Erythroblast (primary cell): ENCODE data around the gene KIRREL3.

Experiments
- DNase-seq, 2 experiments: peaks; one replicate each; lab custom pipeline; 2025; lab: John Stamatoyannopoulos, UW
- GATA1 ChIP-seq: IDR thresholded peaks from 2 replicates; pipeline ENCODE4 v1.6.1; 2011; ENCODE audit warnings: low read depth, mild to moderate bottlenecking, control low read depth, low read length, moderate library complexity
- POLR2A ChIP-seq: IDR thresholded peaks from 2 replicates; pipeline ENCODE4 v1.6.1; 2011; ENCODE audit warnings: mild to moderate bottlenecking, low read length

KIRREL3 gene

GRCh38 chr11:126718276-126718675 is 282.3 kb downstream of the KIRREL3 start:
- no peak for DNase-seq
- TF ChIP-seq GATA1, result no peak
- no peak for TF ChIP-seq POLR2A

DNA sequence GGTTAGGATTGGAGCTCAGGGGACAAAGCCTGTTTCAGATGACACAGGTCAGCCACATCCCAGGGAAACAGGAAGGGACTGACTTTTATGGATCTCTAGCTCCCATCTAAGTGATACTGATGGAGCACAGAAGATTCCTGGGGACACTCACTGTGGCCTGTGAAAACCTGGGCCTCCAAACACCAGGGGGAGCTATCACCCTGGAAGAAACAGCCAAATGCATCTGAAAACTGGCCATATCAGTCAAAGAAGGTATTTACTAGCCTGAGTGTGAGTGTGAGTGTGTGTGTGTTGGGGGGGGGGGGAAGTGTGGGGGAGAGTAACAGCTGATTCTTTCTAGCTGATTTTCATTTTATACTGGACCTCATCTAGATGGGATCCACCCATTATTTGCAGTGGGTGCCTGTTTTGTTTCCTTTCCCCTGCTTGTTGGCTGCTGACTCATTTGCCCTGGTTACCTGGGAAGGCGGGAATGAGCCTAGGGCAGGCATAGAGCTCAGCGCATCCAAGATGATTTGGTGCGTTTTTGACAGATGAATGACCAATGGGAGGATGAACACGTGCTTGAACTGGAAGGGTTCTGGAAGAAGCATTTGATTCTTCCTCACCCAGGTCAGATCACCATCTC is 284.0 kb downstream of the KIRREL3 start:
- TF ChIP-seq GATA1 (no peak), POLR2A (no peak)
- peak; percentile 4 to 55 for DNase-seq

- no peak for TF ChIP-seq POLR2A
- no peak for TF ChIP-seq GATA1
- no peak for DNase-seq
Measured at GRCh38 chr11:126713806-126714205, 286.8 kb downstream of the KIRREL3 start.

DNA sequence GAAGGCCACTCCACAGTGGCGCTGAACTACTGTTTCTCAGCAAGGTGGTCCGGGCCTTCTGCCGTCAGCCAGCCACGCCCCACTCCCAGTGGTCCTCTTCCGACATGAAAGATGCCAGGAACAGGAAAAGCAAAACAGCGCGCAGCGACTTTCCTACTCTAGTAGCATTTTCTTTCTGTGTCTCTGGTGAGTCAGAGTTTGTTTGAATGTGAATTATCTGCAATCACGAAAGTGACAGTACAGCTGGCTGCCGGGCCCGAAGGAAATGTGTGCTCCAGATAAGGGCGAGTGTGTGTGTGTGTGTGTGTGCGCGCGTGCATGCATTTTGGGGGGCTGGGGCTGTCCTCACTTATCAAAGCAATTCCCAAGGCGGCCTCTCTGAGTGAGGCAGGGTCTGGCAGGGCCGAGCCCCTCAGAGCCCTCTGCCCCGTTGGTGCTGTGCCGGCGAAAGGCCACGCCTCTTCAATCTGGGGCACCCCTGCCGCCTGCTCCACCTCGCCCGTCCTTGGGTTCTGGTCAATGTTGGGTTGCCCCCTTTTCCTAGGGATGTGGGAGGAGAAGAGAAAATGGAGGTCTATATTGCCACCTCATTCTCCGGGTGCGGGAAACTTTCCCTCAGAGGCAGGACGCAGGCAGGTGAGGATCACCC is 288.5 kb downstream of the KIRREL3 start:
- TF ChIP-seq POLR2A, result no peak
- no peak for TF ChIP-seq GATA1
- DNase-seq, result peak in 1 of 2 experiments; percentile 8

- DNase-seq, result no peak
- TF ChIP-seq POLR2A (no peak), GATA1 (no peak)
Measured at GRCh38 chr11:126710804-126711399, 289.7 kb downstream of the KIRREL3 start.

DNA sequence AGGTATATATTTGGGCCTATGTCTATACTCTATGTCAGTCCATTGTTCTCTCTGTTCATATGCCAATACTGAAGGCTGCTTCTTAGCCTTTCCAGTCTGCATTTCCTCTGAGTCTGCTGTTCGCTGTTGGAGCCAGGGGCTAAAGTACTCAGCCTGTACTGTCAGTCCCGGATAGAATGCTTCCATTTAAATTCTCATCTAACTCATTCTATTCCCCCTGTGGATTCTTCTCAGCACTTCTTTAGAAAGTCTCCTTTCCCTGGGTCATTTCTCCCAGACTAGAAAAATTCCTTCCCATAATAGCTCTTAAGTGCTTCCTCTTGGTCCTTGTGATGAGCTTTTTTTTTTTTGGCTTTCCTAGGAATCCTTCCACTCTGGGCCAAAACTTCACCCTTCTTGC is 293.1 kb downstream of the KIRREL3 start:
- TF ChIP-seq GATA1, result no peak
- no peak for TF ChIP-seq POLR2A
- no peak for DNase-seq

- no peak for TF ChIP-seq POLR2A
- no peak for TF ChIP-seq GATA1
- DNase-seq, result no peak
Measured at GRCh38 chr11:126704096-126704495, 296.5 kb downstream of the KIRREL3 start.

GRCh38 chr11:126703662-126704061 is 296.9 kb downstream of the KIRREL3 start:
- no peak for DNase-seq

GRCh38 chr11:126702987-126703386 is 297.6 kb downstream of the KIRREL3 start:
- TF ChIP-seq POLR2A (no peak), GATA1 (no peak)
- no peak for DNase-seq

More at GRCh38 chr11:126703662-126704061, 296.9 kb downstream of the KIRREL3 start:
- TF ChIP-seq GATA1 (no peak), POLR2A (no peak)

- TF ChIP-seq GATA1, result no peak
- no peak for TF ChIP-seq POLR2A
Measured at GRCh38 chr11:126702165-126702720, 298.3 kb downstream of the KIRREL3 start.

DNA sequence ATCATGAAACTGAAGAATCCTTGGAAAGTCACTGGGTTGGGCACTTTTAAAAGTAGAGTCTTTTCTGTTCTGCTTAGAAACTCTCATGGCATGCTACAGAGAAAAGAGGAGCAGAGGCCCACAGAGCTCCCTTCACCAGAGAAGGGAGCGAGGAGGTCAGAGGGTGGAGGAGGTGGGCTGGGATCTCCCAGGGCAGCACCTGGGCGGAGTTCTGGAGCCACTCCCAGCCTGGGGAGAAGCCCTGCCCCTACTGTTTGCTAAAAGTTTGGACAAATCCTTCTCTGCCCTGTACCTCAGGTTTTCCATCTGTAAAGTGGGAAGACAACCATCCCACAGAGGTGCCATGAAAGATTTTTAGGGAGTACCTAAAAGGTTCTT is 299.1 kb downstream of the KIRREL3 start:
- no peak for DNase-seq
- TF ChIP-seq POLR2A, result no peak
- no peak for TF ChIP-seq GATA1

More at GRCh38 chr11:126702165-126702720, 298.3 kb downstream of the KIRREL3 start:
- DNase-seq, result no peak

- TF ChIP-seq GATA1 (no peak), POLR2A (no peak)
- peak in 1 of 2 experiments; percentile 6 for DNase-seq
Measured at GRCh38 chr11:126700768-126701519, 299.6 kb downstream of the KIRREL3 start.

DNA sequence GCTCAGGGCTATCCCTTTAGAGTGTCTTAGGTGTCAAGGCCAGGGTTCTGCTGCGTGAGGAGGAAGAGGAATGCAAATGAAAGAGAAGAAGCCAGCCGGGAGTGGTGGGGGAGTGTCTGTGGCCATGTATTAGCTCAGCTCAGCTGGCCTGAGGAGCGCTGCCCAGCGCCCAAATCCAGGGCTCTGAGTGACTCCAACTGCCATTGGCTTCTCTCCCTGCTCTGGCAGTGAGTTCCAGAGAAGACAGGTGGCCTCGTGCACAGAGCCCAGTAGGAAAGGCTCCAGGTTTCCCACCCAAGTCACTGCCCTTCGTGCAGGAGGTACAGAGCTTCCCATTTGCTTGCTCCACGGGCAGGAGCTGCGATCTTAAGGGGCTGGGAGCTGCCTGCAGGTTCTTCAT is 302.0 kb downstream of the KIRREL3 start:
- TF ChIP-seq GATA1 (no peak), POLR2A (no peak)
- no peak for DNase-seq

DNA sequence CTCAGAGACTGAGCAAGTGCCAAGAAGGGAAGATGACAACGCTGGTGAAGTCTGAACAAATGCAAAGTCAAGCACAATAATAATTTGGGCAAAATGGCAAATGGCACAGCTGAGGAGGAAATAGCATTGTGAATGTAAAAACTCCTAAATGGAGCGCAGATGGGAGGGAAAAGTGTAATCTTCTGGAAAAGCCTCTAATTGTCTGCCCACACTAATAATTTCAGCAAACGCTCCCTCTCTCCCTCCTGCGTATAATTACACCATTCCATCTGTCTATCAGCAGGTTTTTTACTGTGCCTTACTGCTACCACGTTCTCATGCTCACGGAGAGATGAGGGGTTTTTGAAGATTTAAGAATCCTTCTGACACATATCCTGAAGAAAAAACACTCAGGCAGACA is 302.6 kb downstream of the KIRREL3 start:
- TF ChIP-seq GATA1, result no peak
- no peak for TF ChIP-seq POLR2A
- no peak for DNase-seq
